SK-N-MC (cell line): Measurements from ENCODE around the gene PLEKHG4B.
"Not testable (repeated sequence)": the region's sequence is repeated elsewhere in the genome, so short reads cannot be mapped to it uniquely, and the experiment has no call there.

Source experiments
- EZH2 ChIP-seq: fragments of 200-600 bp; sonication (generic); IDR thresholded peaks from one replicate; pipeline ENCODE4 v1.6.1; 2017; ENCODE audit warnings: antibody characterized with exemption
- POLR2AphosphoS5 ChIP-seq: IDR thresholded peaks from 2 replicates; pipeline ENCODE4 v1.6.1; 2012; ENCODE audit warnings: mild to moderate bottlenecking, low read depth, low read length, borderline replicate concordance

DNA sequence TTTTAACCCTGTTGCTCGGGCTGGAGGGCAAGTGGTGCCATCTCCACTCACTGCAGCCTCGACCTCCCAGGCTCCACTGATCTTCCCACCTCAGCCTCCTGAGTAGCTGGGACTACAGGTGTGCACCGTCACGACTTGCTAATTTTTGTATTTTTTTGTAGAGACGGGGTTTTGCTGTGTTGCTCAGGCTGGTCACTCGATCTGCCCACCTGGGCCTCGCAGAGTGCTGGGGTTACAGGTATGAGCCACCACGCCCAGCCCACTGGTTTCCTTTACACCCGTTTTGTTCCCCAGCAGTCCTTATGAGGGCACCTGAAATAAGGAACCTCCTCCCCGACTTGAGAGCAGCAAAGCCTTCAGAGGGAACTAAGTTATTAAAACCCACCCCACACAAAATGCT, 124.1 kb downstream of the PLEKHG4B start:
- TF ChIP-seq POLR2AphosphoS5, EZH2: not testable (repeated sequence)
